GM12864 (cell line): ENCODE data around the gene ODAD4.
A peak's percentile ranks its signal among the peaks of the same experiment; 100 is the strongest.

Experiments
- DNase-seq: peaks from one replicate; pipeline ENCODE4 v3.0.0-alpha.2; 2011; ENCODE audit warnings: low read depth
- H3K4me3 ChIP-seq: 2 replicates; pipeline ENCODE4 v1.5.1; 2011; ENCODE audit warnings: mild to moderate bottlenecking, low read depth, low read length, control low read depth
- TF ChIP-seq, protein P1 (sequence below): IDR thresholded peaks from 2 replicates; pipeline ENCODE4 v1.5.1; 2011; ENCODE audit warnings: low read depth, mild to moderate bottlenecking, moderate library complexity, low read length, control low read depth, inconsistent platforms; ENCODE audit errors: missing control alignments

ODAD4 gene, protein sequence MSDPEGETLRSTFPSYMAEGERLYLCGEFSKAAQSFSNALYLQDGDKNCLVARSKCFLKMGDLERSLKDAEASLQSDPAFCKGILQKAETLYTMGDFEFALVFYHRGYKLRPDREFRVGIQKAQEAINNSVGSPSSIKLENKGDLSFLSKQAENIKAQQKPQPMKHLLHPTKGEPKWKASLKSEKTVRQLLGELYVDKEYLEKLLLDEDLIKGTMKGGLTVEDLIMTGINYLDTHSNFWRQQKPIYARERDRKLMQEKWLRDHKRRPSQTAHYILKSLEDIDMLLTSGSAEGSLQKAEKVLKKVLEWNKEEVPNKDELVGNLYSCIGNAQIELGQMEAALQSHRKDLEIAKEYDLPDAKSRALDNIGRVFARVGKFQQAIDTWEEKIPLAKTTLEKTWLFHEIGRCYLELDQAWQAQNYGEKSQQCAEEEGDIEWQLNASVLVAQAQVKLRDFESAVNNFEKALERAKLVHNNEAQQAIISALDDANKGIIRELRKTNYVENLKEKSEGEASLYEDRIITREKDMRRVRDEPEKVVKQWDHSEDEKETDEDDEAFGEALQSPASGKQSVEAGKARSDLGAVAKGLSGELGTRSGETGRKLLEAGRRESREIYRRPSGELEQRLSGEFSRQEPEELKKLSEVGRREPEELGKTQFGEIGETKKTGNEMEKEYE

DNA sequence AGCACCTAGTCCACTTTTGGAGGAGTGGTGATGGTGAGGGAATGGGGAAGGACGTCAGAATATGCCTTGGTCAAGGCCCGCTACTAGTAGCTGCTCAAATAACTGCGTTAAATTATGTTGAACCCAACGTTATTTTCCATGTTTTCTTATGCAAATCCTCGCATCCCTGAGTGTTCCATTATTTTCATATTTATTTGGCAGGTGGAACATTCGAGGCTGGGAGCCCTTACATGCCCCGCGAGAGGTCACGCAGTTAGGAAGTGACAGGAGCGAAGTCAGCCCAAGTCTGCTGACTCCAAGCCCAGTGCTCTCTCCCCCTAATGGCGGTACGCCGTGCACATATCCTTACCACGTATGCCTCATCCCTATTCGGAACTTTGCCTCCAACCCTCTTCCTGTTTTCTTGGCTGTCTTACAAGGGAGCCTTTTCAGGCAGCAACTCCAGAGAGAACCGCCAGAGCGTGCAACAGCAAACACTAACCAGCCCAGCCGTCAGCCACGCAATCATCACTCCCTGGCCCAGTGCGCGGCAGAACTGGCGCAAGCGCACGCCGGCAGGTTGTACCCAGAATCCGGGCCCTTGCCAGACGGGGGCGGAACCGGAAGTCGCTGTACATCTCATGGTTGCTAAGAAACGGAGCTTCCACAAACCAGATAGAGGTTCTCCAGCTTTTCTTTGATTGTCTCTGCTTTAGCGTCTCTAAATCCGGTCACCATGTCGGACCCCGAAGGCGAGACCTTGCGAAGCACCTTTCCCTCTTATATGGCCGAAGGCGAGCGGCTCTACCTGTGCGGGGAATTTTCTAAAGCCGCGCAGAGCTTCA lies at the start of gene ODAD4:
Gene ODAD4 (plus strand): TSS at position 609 of the 824 bp plus-strand sequence. CDS start 107 bp downstream, at position 716.
- TF ChIP-seq, protein P1, sequence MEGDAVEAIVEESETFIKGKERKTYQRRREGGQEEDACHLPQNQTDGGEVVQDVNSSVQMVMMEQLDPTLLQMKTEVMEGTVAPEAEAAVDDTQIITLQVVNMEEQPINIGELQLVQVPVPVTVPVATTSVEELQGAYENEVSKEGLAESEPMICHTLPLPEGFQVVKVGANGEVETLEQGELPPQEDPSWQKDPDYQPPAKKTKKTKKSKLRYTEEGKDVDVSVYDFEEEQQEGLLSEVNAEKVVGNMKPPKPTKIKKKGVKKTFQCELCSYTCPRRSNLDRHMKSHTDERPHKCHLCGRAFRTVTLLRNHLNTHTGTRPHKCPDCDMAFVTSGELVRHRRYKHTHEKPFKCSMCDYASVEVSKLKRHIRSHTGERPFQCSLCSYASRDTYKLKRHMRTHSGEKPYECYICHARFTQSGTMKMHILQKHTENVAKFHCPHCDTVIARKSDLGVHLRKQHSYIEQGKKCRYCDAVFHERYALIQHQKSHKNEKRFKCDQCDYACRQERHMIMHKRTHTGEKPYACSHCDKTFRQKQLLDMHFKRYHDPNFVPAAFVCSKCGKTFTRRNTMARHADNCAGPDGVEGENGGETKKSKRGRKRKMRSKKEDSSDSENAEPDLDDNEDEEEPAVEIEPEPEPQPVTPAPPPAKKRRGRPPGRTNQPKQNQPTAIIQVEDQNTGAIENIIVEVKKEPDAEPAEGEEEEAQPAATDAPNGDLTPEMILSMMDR: peak; percentile 46
- peak within 1 kb of the TSS; percentile 77 for H3K4me3 ChIP-seq
- peak; percentile 85 for DNase-seq

DNA sequence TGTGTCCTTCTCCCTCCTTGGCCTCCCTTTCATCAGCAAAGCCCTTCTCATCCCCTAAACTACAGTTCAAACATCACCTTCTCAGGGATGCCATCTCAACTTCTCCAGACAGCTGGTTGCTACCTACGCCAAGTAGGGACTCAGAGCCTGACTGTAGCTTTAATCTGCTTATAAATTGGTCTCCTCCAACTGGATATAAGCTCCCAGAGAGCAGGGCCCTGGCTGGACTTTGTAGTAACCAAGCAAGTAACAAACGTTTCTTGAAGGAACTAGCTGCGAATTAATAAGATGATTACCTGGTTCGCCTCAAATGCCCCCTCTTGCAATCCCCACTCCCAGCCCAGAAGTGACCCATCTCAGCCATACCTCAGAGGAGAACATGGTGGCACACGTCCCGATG lies 47.7 kb upstream of the ODAD4 start:
- no peak for DNase-seq
- H3K4me3 ChIP-seq: no peak overlapping the region
- TF ChIP-seq, protein P1: no peak

DNA sequence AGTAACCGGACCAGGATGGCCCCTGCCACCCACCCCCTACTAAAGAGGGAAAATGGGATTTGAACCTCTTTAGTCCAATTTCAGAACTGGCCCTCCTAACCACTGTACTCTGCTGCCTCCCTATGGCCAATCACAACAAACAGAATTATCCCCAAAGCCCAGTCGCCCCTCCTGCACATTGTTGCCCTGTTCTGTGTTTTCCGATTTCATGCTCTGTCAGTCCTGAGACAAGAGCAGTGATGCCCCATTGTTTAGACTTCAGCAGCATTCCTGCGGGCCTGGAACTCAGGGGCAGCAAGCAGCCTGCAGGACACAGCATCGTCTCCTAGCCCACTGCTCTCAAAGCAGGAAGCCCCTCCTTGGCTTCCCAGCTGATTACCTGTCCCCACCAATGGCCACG lies 44.7 kb upstream of the ODAD4 start:
- TF ChIP-seq, protein P1: peak; percentile 19

DNA sequence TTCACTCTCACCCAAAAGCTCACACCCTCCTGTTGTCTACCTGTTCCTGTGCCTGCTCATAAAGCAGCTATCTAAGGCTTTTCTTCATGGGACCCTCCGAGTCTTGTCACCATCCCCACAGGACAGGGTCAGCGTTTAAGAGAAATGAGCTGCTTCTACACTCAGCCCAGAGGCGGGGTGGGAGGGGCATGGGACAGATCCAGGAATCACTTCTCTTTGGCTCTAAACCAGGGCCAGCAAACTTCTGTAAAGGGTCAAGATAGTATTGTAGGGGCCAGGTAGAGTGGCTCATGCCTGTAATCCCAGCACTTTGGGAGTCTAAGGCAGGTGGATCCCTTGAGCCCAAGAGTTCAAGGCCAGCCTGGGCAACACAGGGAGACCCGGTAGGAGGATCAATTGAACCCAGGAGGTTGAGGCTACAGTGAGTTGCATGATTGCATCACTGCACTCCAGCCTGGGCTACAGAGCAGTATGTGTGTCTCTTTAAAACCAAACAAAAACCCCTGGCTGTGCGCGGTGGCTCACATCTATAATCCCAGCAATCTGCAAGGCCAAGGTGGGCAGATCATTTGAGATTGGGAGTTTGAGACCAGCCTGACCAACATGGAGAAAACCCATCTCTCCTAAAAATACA lies 42.0 kb upstream of the ODAD4 start:
- no peak overlapping the region for H3K4me3 ChIP-seq
- DNase-seq: no peak
- TF ChIP-seq, protein P1: no peak

More for the DNA sequence above, 44.7 kb upstream of the ODAD4 start:
- H3K4me3 ChIP-seq: no peak overlapping the region
- DNase-seq: no peak

DNA sequence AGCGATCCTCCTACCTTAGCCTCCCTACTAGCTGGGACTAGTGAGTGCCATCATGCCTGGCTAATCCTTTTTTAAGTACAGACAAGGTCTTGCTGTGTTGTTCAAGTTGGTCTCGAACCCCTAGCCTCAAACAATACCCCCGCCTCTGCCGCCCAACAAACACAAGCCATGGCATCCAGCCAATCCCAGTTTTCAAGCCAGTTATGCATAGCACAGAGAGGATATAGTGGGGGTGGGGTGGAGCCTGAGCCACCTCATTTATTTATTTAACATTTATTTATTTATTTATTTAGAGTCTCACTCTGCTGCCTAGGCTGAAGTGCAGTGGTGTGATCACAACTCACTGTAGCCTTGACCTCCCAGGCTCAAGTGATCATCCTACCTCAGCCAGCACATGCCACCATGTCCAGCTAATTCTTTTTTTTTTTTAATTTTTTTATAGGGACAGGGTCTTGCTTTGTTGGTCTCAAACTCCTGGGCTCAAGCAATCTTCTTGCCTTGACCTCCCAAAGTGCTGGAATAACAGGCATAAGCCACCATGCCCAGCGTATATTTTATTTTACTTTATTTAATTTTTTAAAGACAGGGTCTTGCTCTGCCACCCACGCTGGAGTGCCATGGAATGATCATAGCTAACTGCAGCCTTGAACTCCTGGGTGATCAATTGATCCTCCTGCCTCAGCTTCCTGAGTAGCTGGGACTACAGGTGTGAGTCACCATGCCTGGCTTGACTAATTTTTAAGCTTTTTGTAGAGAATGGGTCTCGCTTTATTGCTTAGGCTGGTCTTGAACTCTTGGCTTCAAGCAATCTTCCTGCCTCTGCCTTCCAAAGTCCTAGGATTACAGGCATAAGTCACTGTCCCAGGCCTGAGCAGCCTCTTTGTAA lies 39.0 kb upstream of the ODAD4 start:
- TF ChIP-seq, protein P1: no peak
- DNase-seq: no peak
- H3K4me3 ChIP-seq: no peak overlapping the region

DNA sequence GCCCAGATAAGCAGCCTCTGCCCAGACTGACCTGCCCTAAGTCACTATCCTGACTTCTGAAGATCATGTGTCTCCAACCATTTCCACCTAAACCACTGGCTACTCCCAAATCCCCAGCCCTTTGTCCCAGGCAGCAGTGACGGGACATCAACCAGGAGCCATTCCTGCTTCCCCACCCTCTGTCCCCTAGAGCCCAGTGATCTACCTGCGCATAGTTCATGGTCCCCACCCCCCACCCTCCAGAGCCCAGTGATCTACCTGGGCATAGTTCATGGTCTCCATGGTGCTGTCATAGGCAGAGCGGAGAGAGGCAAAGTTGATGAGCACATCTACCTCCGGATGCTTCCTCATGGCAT lies 38.4 kb upstream of the ODAD4 start:
- no peak overlapping the region for H3K4me3 ChIP-seq
- TF ChIP-seq, protein P1: no peak
- no peak for DNase-seq
